ENCODE measurements around the gene CSGALNACT2. TPM values are rescaled to one million over a fixed set of nuclear protein-coding genes. Genes with fewer than 3 reads are reported as not detected.

The CSGALNACT2 gene
- total and polyA plus RNA-seq, 3 experiments from 2014 or later = 21.0 to 23.7 (median 21.7) TPM

DNA sequence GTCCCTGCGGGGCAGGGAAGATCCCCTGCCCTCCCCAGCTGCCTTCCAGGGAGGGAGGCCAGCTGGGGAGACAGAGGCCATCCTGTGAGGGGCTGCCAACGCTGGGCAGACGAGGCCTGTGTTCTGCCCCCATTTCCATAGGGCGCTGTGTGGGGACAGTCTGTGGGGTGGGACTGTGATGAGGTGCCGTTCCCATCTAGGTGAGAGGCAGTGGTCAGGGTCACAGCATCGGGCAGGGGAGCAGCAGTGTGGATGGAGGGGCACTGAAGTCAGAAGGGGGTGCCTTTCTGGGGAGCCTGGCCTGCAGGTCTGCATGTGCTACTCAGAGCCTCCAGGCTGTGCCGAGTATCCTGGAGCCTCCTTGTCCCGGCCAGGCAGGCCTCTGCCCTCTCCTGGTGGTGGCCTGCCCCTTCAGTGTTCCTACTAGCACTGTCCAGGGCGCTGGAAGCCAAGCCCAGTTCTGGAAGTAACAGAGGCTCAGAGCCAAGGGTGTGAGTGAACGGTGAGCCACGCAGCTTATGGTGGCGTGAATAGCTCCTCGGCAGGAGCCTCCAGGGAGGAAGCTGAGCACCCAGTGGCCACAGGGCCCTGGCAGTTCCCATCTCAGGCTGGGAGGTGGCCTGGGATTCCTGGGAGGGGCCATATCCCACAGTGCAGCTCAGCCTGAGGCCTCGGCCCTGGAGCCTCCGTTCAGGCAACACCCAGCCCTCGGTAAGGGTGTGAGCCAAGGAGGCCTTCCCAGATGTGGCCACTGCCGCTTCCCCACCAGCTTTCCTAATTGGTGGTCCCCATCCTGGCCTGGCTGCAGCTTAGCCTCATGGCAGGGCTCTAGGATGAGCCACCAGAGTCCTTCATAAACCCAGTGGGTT, 23.3 kb upstream of the CSGALNACT2 start:
- POLR2A ChIA-PET = no interaction called here
- Mint-ChIP-seq H3K27ac (peak overlapping the region in 1 of 8 donors; percentile 92), H3K4me1 (peaks cover 0 to 3% (median 0%) of the 10 kb centered on the region in 3 donors), H3K27me3 (peaks cover 0 to 2% of the 10 kb centered on the region in 2 donors), H3K36me3 (no peaks in the 10 kb centered on the region), H3K9me3 (no peaks in the 10 kb centered on the region), H3K4me3 (no peak overlapping the region)
- CTCF ChIA-PET = interaction anchor here (1.8 kb wide), 1 partner anchor 10 kb away, joined by 4 read pairs; no protein-coding TSS in a partner anchor
- no peaks in the 10 kb centered on the region for H3K27me3 ChIP-seq (ENCODE audit: insufficient read depth, low read length, poor library complexity, severe bottlenecking)
- no peaks in the 10 kb centered on the region for H3K9me3 ChIP-seq (ENCODE audit: low read length)
- DNase-seq = peak in 1 of 5 donors; percentile 21
- H3K27ac ChIP-seq (ENCODE audit: low read depth, low read length) = no peak overlapping the region
- no peaks in the 10 kb centered on the region for H3K36me3 ChIP-seq (ENCODE audit: insufficient read depth, low read length)
- H3K4me1 ChIP-seq (ENCODE audit: insufficient read depth, low read length) = peaks cover under 1% of the 10 kb centered on the region
- no peak overlapping the region for H3K4me3 ChIP-seq (ENCODE audit: low read length)

DNA sequence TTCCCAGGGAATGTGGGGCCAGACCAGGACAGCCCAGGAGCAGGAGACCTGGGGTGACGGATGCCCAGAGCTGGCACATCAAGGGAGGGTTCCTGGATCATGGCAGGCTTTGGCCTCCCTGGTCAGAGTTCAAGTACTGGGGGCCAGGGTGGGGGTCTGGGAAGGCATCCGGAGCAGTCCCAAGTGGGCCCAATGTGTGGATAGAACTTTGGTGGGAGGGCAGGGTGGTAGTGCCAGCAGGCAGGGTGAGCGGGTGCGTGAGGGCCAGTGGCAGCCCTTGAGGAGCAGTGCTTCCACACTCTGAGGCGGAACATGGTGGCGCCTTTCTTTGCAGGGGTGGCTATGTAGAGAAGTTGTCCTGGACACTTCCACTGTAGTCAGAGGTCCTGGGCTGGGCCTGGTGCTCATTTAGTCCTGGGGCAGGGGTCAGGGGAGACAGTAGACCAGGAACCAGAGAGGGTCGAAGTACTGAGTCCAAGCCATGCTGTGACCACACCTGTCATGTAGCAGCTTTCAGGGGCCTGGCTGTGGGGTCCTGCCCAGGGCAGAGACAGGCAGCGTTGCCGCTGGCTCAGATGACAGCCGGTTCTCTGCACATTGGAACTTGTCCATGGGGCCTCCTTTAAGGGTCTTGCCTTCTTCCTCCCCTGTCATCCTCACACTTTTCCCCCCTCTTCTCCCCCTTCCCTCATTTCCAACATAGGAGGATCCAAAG, 22.2 kb upstream of the CSGALNACT2 start:
- no peak overlapping the region for H3K4me3 ChIP-seq (ENCODE audit: low read length)
- ChIA-PET CTCF (no interaction called here), POLR2A (no interaction called here)
- no peak overlapping the region for H3K27ac ChIP-seq (ENCODE audit: low read depth, low read length)
- DNase-seq = peak in 1 of 5 donors; percentile 40
- Mint-ChIP-seq H3K36me3 (no peaks in the 10 kb centered on the region), H3K4me3 (no peak overlapping the region), H3K9me3 (no peaks in the 10 kb centered on the region), H3K4me1 (peaks cover 8 to 12% (median 10%) of the 10 kb centered on the region in 3 donors), H3K27me3 (peaks cover 0 to 2% of the 10 kb centered on the region in 2 donors), H3K27ac (peak overlapping the region in 1 of 8 donors; percentile 33)
- H3K4me1 ChIP-seq (ENCODE audit: insufficient read depth, low read length) = peaks cover 11% of the 10 kb centered on the region
- no peaks in the 10 kb centered on the region for H3K27me3 ChIP-seq (ENCODE audit: insufficient read depth, low read length, poor library complexity, severe bottlenecking)
- no peaks in the 10 kb centered on the region for H3K9me3 ChIP-seq (ENCODE audit: low read length)
- H3K36me3 ChIP-seq (ENCODE audit: insufficient read depth, low read length) = no peaks in the 10 kb centered on the region

DNA sequence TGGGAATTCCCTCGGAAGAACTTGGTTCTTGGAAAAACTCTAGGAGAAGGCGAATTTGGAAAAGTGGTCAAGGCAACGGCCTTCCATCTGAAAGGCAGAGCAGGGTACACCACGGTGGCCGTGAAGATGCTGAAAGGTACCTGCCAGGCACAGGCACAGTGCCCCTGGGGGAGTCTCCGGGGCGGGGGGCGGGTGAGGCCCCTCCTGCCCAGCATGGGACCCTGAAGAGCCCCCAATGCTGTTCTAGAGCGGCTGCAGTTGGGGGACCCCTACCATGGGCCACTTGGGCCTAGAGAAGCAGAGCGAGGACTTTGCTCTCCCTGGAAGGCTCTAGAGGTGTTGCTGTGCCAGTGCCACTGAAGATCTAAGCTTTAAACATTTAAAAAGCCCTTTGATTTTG, 21.6 kb upstream of the CSGALNACT2 start:
- peaks cover 17% of the 10 kb centered on the region for H3K4me1 ChIP-seq (ENCODE audit: insufficient read depth, low read length)

DNA sequence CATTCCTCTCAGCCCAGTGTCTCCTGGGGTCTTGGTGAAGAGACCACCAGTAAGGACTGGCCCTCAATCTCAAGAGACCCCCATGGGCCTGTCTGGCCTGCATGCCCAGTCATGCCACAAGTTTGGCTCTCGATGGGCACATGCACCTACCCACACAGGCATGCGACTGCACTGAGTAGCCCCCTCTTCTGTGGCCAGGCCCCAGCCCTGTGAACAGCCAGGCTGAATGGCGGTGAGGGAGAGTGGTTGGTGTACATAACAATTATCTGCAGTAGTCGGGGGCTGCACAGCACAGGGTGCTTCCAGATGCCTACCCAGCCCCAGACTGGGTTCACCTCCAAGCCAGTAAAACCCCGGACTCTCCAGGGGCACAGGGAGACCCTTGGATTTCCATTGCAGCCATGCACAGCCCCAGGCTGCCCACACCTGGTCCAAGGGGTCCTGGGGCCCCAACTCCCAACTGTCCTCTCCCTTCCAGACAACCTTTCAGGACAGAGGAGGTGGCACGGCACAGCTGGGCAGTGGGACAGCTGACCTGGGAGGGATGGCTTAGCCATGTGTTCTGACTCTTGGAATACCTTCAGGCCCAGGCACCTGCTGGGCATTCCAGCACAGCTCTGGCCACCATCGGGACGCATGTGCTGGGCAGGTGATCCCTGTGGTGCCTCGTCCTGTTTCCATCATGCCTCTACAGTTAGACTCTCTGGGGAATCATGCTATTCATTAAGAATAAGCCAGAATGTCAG, 21.0 kb upstream of the CSGALNACT2 start:
- Histone ChIP-seq H3K4me1 (ENCODE audit: insufficient read depth, low read length) (peaks cover 18% of the 10 kb centered on the region), H3K27me3 (ENCODE audit: insufficient read depth, low read length, poor library complexity, severe bottlenecking) (no peaks in the 10 kb centered on the region), H3K36me3 (ENCODE audit: insufficient read depth, low read length) (no peaks in the 10 kb centered on the region), H3K27ac (ENCODE audit: low read depth, low read length) (no peak overlapping the region), H3K9me3 (ENCODE audit: low read length) (no peaks in the 10 kb centered on the region), H3K4me3 (ENCODE audit: low read length) (no peak overlapping the region)
- Mint-ChIP-seq H3K4me3 (no peak overlapping the region), H3K9me3 (no peaks in the 10 kb centered on the region), H3K36me3 (no peaks in the 10 kb centered on the region), H3K27me3 (peaks cover 0 to 2% of the 10 kb centered on the region in 2 donors), H3K27ac (peak overlapping the region in 2 of 8 donors; percentile 17 to 19), H3K4me1 (peaks cover 20 to 22% (median 21%) of the 10 kb centered on the region in 3 donors)
- CTCF ChIA-PET = no interaction called here
- POLR2A ChIA-PET = no interaction called here
- DNase-seq = peak in 1 of 5 donors; percentile 20

More for the DNA sequence above, 21.6 kb upstream of the CSGALNACT2 start:
- ChIA-PET CTCF (no interaction called here), POLR2A (no interaction called here)
- peaks cover 0 to 2% of the 10 kb centered on the region in 2 donors for H3K27me3 Mint-ChIP-seq
- H3K36me3 ChIP-seq (ENCODE audit: insufficient read depth, low read length) = no peaks in the 10 kb centered on the region
- H3K4me3 ChIP-seq (ENCODE audit: low read length) = no peak overlapping the region
- no peaks in the 10 kb centered on the region for H3K9me3 ChIP-seq (ENCODE audit: low read length)
- no peak overlapping the region for H3K4me3 Mint-ChIP-seq
- no peak overlapping the region for H3K27ac ChIP-seq (ENCODE audit: low read depth, low read length)
- peaks cover 14 to 17% (median 15%) of the 10 kb centered on the region in 3 donors for H3K4me1 Mint-ChIP-seq
- H3K27me3 ChIP-seq (ENCODE audit: insufficient read depth, low read length, poor library complexity, severe bottlenecking) = no peaks in the 10 kb centered on the region
- DNase-seq = peak in 1 of 5 donors; percentile 8
- H3K36me3 Mint-ChIP-seq = no peaks in the 10 kb centered on the region
- peak overlapping the region in 1 of 8 donors; percentile 19 for H3K27ac Mint-ChIP-seq
- no peaks in the 10 kb centered on the region for H3K9me3 Mint-ChIP-seq

DNA sequence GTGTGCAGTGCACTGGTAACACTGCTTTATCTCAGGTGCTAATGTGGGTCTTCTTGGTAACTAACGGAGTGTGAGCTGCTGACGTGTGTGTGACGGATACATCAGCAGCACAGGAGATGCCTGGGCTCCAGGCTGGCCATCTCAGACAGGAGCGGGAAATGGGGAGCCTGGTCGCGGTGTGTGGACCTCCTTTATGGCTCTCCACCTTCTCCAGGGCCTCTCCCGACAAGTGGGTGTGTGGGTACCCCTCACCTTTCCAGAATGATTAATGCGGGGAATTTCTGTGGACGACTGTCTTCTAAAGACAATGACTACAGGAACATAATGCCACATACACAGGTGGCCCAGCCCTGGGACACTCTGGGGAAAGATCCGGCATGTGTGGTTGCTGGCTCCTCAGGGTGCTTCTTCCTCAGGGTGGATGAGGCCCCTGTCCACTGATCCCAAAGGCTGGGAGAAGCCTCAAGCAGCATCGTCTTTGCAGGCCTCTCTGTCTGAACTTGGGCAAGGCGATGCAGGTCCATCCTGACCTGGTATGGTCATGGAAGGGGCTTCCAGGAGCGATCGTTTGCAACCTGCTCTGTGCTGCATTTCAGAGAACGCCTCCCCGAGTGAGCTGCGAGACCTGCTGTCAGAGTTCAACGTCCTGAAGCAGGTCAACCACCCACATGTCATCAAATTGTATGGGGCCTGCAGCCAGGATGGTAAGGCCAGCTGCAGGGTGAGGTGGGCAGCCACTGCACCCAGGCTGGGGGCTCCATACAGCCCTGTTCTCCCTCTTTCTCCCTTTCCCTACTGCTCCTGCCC, 20.3 kb upstream of the CSGALNACT2 start:
- Mint-ChIP-seq H3K27me3 (peaks cover 0 to 2% of the 10 kb centered on the region in 2 donors), H3K27ac (peak overlapping the region in 1 of 8 donors; percentile 17), H3K4me3 (no peak overlapping the region), H3K36me3 (no peaks in the 10 kb centered on the region), H3K4me1 (peaks cover 22 to 26% (median 23%) of the 10 kb centered on the region in 3 donors), H3K9me3 (no peaks in the 10 kb centered on the region)
- H3K4me3 ChIP-seq (ENCODE audit: low read length) = no peak overlapping the region
- no peaks in the 10 kb centered on the region for H3K36me3 ChIP-seq (ENCODE audit: insufficient read depth, low read length)
- no peaks in the 10 kb centered on the region for H3K27me3 ChIP-seq (ENCODE audit: insufficient read depth, low read length, poor library complexity, severe bottlenecking)
- no peak overlapping the region for H3K27ac ChIP-seq (ENCODE audit: low read depth, low read length)
- no peaks in the 10 kb centered on the region for H3K9me3 ChIP-seq (ENCODE audit: low read length)
- peaks cover 18% of the 10 kb centered on the region for H3K4me1 ChIP-seq (ENCODE audit: insufficient read depth, low read length)
- DNase-seq = peak in 1 of 5 donors; percentile 37
- POLR2A ChIA-PET = no interaction called here
- CTCF ChIA-PET = no interaction called here

DNA sequence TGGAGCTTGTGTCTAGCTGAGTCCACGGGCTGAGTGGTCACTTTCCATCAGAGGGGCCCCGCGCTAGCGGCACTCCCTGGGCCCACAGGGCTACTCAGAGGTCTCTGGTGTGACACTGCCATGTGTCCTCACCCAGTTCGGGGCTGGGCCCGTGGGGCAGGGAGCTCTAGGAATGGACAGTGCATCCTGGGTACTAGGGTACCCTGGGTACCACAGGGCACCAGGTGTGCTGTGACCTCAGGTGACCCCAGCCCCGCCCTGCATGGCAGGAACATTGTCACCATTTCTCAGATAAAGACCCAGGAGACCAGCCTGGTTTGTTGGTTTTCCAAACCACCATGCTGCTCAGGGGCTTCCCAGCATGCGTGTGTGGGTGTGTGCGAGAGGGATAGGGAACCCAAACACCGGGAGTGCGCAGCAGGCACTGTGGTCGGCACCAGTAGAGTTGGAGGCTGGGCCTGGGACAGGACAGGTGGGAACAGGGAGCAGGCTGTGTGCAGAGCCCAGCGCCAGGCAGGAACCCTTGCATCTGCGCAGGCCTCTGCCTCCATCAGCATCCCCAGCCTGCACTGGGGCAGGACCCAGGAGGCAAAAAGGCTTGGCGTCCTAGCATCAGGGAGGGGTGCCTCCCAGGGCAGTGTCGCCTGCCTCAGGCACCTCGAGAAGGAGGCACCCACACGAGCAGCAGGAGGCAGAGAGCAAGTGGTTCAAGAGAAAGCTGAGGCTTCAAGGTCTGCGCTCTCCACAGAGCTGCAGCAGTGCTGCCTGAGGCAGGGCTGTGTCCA, 19.4 kb upstream of the CSGALNACT2 start:
- H3K4me1 Mint-ChIP-seq = peaks cover 22 to 26% (median 23%) of the 10 kb centered on the region in 3 donors
- no peak overlapping the region for H3K4me3 ChIP-seq (ENCODE audit: low read length)
- no peaks in the 10 kb centered on the region for H3K27me3 ChIP-seq (ENCODE audit: insufficient read depth, low read length, poor library complexity, severe bottlenecking)
- H3K4me1 ChIP-seq (ENCODE audit: insufficient read depth, low read length) = peaks cover 18% of the 10 kb centered on the region
- H3K27ac ChIP-seq (ENCODE audit: low read depth, low read length) = no peak overlapping the region
- H3K27me3 Mint-ChIP-seq = peaks cover 0 to 2% of the 10 kb centered on the region in 2 donors
- no peak overlapping the region for H3K4me3 Mint-ChIP-seq
- POLR2A ChIA-PET = no interaction called here
- peak overlapping the region in 1 of 8 donors; percentile 65 for H3K27ac Mint-ChIP-seq
- H3K36me3 ChIP-seq (ENCODE audit: insufficient read depth, low read length) = no peaks in the 10 kb centered on the region
- no peaks in the 10 kb centered on the region for H3K36me3 Mint-ChIP-seq
- no peaks in the 10 kb centered on the region for H3K9me3 Mint-ChIP-seq
- DNase-seq = peak in 1 of 5 donors; percentile 43
- H3K9me3 ChIP-seq (ENCODE audit: low read length) = no peaks in the 10 kb centered on the region
- CTCF ChIA-PET = no interaction called here

Measured in CD8-positive, alpha-beta memory T cell (primary cell).